ENCODE data around the gene NEDD9. TPM values are rescaled to one million over a fixed set of nuclear protein-coding genes. Genes with fewer than 3 reads are reported as not detected.

The NEDD9 gene
- total RNA-seq, 1 experiment from 2014 or later = 0.17 TPM

DNA sequence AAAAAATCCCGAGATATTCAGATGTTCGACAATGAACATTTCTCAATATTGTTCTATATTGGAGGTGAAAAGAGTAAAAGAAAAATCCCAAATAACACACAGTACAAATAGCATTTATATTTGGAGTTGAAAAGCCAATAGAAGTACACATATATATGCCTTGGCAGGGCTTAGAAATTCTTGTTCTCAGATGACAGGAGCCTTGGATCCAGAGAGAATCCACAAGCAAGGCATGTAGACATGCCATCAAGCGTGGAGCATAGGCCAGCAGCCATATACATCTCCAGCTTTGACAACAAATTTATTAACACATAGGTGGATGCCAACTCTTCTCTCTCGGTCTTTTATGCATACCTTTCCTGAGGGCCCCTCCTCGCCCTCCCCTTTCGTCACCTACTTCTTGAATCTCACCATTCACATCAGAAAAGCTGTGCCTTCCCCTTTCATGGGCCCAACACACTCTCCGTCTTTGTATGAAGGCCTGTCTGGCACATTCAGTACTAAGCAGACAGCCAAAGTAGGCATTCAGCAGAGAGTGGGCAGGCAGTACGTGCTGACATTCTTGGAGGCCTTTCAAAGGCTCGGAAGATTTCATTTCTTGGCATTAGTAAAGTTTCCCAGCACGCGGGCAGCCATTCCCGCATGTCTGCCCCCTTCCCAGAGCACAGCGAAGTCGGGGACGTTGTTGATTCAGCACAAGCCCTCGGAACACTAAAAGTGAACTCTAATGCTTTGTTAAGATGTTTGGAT lies 18.2 kb downstream of the NEDD9 start (continued):
- TF ChIP-seq, protein P1, sequence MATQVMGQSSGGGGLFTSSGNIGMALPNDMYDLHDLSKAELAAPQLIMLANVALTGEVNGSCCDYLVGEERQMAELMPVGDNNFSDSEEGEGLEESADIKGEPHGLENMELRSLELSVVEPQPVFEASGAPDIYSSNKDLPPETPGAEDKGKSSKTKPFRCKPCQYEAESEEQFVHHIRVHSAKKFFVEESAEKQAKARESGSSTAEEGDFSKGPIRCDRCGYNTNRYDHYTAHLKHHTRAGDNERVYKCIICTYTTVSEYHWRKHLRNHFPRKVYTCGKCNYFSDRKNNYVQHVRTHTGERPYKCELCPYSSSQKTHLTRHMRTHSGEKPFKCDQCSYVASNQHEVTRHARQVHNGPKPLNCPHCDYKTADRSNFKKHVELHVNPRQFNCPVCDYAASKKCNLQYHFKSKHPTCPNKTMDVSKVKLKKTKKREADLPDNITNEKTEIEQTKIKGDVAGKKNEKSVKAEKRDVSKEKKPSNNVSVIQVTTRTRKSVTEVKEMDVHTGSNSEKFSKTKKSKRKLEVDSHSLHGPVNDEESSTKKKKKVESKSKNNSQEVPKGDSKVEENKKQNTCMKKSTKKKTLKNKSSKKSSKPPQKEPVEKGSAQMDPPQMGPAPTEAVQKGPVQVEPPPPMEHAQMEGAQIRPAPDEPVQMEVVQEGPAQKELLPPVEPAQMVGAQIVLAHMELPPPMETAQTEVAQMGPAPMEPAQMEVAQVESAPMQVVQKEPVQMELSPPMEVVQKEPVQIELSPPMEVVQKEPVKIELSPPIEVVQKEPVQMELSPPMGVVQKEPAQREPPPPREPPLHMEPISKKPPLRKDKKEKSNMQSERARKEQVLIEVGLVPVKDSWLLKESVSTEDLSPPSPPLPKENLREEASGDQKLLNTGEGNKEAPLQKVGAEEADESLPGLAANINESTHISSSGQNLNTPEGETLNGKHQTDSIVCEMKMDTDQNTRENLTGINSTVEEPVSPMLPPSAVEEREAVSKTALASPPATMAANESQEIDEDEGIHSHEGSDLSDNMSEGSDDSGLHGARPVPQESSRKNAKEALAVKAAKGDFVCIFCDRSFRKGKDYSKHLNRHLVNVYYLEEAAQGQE (IDR thresholded peaks at IDR 0.05; ENCODE audit: low read depth) = no peak
- TF ChIP-seq ELF1 (IDR thresholded peaks at IDR 0.05; ENCODE audit: borderline replicate concordance, low read depth) (no peak), EGR1 (IDR thresholded peaks at IDR 0.05; ENCODE audit: low read depth) (no peak)

DNA sequence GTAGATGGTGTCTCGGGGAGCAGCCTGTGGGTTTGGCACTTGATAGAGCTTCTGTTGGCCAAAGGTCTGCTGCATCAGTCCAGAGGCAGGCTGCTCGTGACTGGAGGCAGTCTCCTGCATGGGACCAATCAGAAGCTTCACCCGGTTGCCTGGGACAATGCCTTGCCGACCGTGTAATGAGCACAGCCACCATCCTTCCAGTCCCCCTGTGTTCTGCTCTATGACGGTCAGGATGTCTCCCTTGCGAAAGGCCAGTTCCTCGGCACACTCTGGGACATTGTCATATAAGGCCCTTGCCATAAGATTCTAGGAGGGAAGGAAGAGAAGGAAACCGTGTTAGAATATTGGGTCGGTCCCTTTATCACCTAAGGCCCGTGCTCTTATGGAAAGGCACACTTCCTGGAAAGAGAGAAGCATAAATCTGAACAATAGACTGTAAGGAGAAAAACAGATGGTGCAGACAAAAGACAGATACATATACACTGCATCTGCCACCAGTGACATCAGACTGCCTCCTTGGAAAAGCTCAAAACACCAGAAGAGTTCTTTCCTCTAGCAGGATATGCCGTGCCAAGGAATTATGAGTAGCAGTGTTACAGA lies 18.9 kb downstream of the NEDD9 start:
- Histone ChIP-seq H3K4me1 (ENCODE audit: control insufficient read depth in 1 of 2, insufficient read depth in 2 of 2, low read length in 2 of 2) (no peaks in the 10 kb centered on the region), H3K27ac (ENCODE audit: low read depth, low read length) (no peak overlapping the region), H4K20me1 (ENCODE audit: insufficient read depth) (no peaks in the 10 kb centered on the region), H3K79me2 (ENCODE audit: insufficient read depth, low read length) (no peaks in the 10 kb centered on the region), H3K36me3 (ENCODE audit: control insufficient read depth in 1 of 2, insufficient read depth in 2 of 2, low read length in 2 of 2) (no peaks in the 10 kb centered on the region), H3K27me3 (ENCODE audit: insufficient read depth, low read length) (no peaks in the 10 kb centered on the region), H3K9me2 (ENCODE audit: insufficient read depth) (no peaks in the 10 kb centered on the region), H3K9me3 (ENCODE audit: control insufficient read depth in 1 of 2, insufficient read depth in 1 of 2, low read depth in 1 of 2, low read length in 2 of 2) (no peaks in the 10 kb centered on the region), H3K4me2 (ENCODE audit: low read length) (no peak overlapping the region), H3K4me3 (replicated peaks in 1 of 2; ENCODE audit: low read depth in 1 of 2, low read length in 2 of 2) (no peak overlapping the region), H2AFZ (ENCODE audit: low read depth, low read length, poor library complexity, severe bottlenecking) (no peak overlapping the region), H3K9ac (ENCODE audit: low read length) (no peak overlapping the region)
- CTCF ChIA-PET = no interaction called here
- BruUV-seq (replicated peaks) = no TSS peak
- POLR2A ChIA-PET = no interaction called here
- ATAC-seq (no peak), DNase-seq (ENCODE audit: low read depth, low spot score) (no peak)
- RAD21 ChIA-PET (ENCODE audit: low non-redundant PET in 1 of 2, low total read pairs in 2 of 2, uncharacterized antibody in 2 of 2, unreplicated experiment in 2 of 2) = no interaction called here
- intact Hi-C loops (cut with micrococcal nuclease) = no loop called here
- TF ChIP-seq POLR2A (IDR thresholded peaks at IDR 0.05; ENCODE audit: borderline replicate concordance, extremely low read depth, insufficient read depth, insufficient read length) (no peak), RAD21 (IDR thresholded peaks at IDR 0.05; ENCODE audit: low read depth) (no peak), EGR1 (IDR thresholded peaks at IDR 0.05; ENCODE audit: low read depth) (no peak), ELF1 (IDR thresholded peaks at IDR 0.05; ENCODE audit: borderline replicate concordance, low read depth) (no peak), ZFX (IDR thresholded peaks at IDR 0.05) (no peak), SRF (IDR thresholded peaks at IDR 0.05; ENCODE audit: low read depth) (no peak), SIN3A (IDR thresholded peaks at IDR 0.05; ENCODE audit: low read depth) (no peak), EZH2 (IDR thresholded peaks at IDR 0.05) (no peak), FOSL1 (IDR thresholded peaks at IDR 0.05; ENCODE audit: low read depth) (no peak)
- TF ChIP-seq, protein P1 (IDR thresholded peaks at IDR 0.05; ENCODE audit: low read depth) = no peak
- TF ChIP-seq, protein P2, sequence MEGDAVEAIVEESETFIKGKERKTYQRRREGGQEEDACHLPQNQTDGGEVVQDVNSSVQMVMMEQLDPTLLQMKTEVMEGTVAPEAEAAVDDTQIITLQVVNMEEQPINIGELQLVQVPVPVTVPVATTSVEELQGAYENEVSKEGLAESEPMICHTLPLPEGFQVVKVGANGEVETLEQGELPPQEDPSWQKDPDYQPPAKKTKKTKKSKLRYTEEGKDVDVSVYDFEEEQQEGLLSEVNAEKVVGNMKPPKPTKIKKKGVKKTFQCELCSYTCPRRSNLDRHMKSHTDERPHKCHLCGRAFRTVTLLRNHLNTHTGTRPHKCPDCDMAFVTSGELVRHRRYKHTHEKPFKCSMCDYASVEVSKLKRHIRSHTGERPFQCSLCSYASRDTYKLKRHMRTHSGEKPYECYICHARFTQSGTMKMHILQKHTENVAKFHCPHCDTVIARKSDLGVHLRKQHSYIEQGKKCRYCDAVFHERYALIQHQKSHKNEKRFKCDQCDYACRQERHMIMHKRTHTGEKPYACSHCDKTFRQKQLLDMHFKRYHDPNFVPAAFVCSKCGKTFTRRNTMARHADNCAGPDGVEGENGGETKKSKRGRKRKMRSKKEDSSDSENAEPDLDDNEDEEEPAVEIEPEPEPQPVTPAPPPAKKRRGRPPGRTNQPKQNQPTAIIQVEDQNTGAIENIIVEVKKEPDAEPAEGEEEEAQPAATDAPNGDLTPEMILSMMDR (IDR thresholded peaks at IDR 0.05 in 2 of 3, conservative IDR thresholded peaks at IDR 0.05 in 1 of 3; ENCODE audit: borderline replicate concordance in 1 of 3, insufficient read depth in 1 of 3, low read depth in 2 of 3, low read length in 2 of 3) = no peak
- TF ChIP-seq, protein P3, sequence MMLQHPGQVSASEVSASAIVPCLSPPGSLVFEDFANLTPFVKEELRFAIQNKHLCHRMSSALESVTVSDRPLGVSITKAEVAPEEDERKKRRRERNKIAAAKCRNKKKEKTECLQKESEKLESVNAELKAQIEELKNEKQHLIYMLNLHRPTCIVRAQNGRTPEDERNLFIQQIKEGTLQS (IDR thresholded peaks at IDR 0.05) = no peak

Data from HCT116 (cell line).